Mucosa of rectum (tissue), 2 donors: ENCODE measurements around the gene TRAF5.

Experiments
- H3K27ac ChIP-seq, 2 donors: one replicate each; pipeline ENCODE4 v1.7.0; 2013; ENCODE audit warnings: inconsistent platforms in 2 of 2, low read depth in 2 of 2, low read length in 2 of 2
- H3K27me3 ChIP-seq, 2 donors: one replicate each; pipeline ENCODE4 v1.7.0; 2013; ENCODE audit warnings: low read length in 2 of 2; ENCODE audit not compliant: control insufficient read depth in 2 of 2, insufficient read depth in 2 of 2
- H3K36me3 ChIP-seq, 2 donors: one replicate each; pipeline ENCODE4 v1.7.0; 2013; ENCODE audit warnings: low read length in 2 of 2; ENCODE audit not compliant: control insufficient read depth in 2 of 2, insufficient read depth in 2 of 2
- H3K4me1 ChIP-seq, 2 donors: one replicate each; pipeline ENCODE4 v1.7.0; 2013; ENCODE audit warnings: low read length in 2 of 2, mild to moderate bottlenecking in 1 of 2; ENCODE audit not compliant: control insufficient read depth in 2 of 2, insufficient read depth in 2 of 2
- H3K4me3 ChIP-seq, 2 donors: one replicate each; pipeline ENCODE4 v1.7.0; 2013; ENCODE audit warnings: low read length in 2 of 2
- H3K9ac ChIP-seq, 2 donors: one replicate each; pipeline ENCODE4 v1.7.0; 2013; ENCODE audit warnings: low read length in 2 of 2, low read depth in 1 of 2, mild to moderate bottlenecking in 1 of 2
- H3K9me3 ChIP-seq, 2 donors: one replicate each; pipeline ENCODE4 v1.7.0; 2013; ENCODE audit warnings: low read length in 2 of 2; ENCODE audit not compliant: control insufficient read depth in 2 of 2
- donor health status: healthy.
- donor health status: Normal muscosa, but diverticular disease.

TRAF5 gene, protein sequence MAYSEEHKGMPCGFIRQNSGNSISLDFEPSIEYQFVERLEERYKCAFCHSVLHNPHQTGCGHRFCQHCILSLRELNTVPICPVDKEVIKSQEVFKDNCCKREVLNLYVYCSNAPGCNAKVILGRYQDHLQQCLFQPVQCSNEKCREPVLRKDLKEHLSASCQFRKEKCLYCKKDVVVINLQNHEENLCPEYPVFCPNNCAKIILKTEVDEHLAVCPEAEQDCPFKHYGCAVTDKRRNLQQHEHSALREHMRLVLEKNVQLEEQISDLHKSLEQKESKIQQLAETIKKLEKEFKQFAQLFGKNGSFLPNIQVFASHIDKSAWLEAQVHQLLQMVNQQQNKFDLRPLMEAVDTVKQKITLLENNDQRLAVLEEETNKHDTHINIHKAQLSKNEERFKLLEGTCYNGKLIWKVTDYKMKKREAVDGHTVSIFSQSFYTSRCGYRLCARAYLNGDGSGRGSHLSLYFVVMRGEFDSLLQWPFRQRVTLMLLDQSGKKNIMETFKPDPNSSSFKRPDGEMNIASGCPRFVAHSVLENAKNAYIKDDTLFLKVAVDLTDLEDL

DNA sequence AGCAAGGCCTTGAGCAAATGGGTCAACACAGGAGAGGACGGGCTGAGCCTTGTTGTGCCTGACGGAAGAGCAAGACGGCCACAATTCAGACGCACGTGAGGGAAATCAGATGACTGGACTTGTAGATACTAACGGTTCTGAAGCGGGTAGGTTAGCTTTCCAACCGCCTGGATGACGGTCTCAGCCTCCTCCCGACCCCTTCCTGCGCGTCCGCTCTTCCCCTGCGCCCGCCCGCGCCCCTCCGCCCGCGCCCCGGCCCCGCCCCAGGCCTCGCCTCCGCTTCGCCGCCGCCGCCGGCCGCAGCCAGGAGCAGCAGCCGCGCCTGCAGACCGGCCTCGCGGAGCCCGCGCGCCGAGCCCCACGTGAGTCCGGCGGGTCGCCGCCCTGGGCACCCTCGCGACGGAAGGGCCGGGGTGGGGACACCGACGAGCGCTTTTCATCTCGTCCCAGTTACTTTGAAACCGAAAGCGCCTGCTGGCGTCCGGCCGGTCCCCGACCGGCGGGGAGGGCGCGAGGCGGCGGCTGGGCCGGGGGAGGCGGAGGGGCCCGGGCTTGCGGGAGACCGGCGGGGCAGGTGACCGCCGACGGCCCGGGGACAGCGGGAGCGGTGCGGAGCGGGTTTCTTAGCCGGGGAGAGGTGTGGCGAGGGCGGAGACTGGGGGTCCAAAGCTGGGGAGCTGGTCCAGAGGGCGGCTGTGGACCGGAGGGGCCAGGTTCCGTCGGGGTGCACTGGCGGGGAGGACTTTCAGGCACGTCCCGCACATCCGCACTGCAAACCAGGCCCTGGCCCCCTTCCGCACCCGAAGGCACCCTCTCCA is at the start of gene TRAF5:
Gene TRAF5, plus strand, starts transcription at position 306 of the 818 bp plus-strand sequence. CDS start 26,407 bp downstream, outside the sequence.
- Histone ChIP-seq H3K36me3 (peaks cover 0 to 3% of the 10 kb centered on the region in 2 donors), H3K9ac (peak within 1 kb of the TSS; percentile 76 to 85), H3K27ac (peak within 1 kb of the TSS; percentile 80 to 84), H3K4me3 (peak within 1 kb of the TSS; percentile 88 to 89), H3K9me3 (no peaks in the 10 kb centered on the region), H3K27me3 (no peaks in the 10 kb centered on the region), H3K4me1 (peaks cover 33 to 40% of the 10 kb centered on the region in 2 donors)

DNA sequence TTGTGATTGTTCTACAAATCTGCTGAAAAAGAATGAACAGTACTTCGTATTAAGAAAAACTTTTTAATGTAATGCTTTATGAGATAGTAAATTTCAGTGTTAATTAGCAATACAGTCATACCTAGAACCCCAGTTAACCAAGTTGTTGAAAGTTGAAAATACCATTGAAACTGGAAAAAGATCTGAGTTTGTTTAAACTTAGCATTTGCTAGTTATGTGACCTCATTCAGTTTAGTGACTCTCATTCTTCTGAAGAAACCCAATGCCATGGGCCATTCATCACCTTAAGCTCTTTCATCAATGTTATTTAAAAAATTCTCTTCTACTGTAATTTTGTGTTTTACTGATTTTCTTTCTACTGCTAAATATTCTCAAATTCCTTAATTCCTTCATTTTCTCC is 47.3 kb upstream of the TRAF5 start:
- Histone ChIP-seq H3K9me3 (no peaks in the 10 kb centered on the region), H3K27me3 (no peaks in the 10 kb centered on the region), H3K9ac (no peak overlapping the region), H3K36me3 (peaks cover 38 to 51% of the 10 kb centered on the region in 2 donors), H3K4me1 (no peaks in the 10 kb centered on the region), H3K27ac (no peak overlapping the region), H3K4me3 (no peak overlapping the region)

DNA sequence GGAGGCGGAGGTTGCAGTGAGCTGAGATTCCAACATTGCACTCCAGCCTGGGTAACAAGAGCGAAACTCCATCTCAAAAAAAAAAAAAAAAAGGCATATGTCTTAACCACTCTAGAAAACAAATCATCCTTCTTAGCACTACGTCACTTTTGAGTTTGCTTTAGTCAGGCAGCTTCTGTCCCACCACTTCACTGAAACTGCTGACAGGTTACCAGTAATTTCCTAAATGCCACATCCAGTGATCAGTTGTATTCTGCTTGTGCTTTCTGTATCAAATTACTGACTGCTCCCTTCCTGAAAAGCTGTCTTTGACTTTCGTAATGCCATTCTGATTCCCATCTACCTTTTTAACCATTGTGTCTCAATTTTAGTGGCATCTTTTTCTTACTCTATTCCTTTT is 45.7 kb upstream of the TRAF5 start:
- no peak overlapping the region for H3K27ac ChIP-seq

DNA sequence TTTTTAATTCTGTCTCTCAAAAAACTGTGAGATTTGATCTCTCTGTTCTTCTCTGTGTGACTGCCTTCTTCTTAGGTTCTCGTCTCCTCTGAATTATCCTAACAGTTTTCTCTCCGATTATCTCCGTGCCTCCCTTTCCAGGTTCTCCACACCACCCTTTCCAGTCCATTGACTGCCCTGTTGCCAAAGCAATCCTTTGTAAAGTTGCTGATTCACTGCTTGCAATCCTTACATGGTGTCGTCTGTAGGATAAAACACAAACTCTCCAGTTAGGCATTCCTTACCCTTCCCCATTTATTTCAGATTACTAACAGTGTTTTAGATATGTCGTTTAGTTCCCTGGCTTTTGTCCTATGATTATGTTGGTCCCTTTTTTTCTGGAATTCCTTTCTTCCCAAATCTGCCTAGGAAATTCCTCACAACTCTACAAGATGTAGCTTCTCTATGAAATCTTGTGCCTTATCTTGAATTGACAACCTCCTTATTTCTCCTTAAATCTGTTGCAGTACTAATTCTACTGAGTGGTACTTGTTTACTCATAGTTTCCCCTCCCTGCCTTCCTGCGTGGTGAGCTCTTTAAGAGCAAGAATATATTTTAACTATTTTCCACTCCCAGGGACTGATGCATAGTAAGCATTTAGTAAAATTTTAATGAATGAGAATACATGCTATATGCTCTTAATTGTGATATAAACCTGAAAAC is 45.2 kb upstream of the TRAF5 start:
- H3K9me3 ChIP-seq = no peaks in the 10 kb centered on the region
- H3K4me1 ChIP-seq = no peaks in the 10 kb centered on the region

More for the DNA sequence above, 45.7 kb upstream of the TRAF5 start:
- no peaks in the 10 kb centered on the region for H3K4me1 ChIP-seq
- H3K4me3 ChIP-seq = no peak overlapping the region
- H3K9me3 ChIP-seq = no peaks in the 10 kb centered on the region
- no peaks in the 10 kb centered on the region for H3K27me3 ChIP-seq
- H3K36me3 ChIP-seq = peaks cover 50 to 58% of the 10 kb centered on the region in 2 donors
- no peak overlapping the region for H3K9ac ChIP-seq

DNA sequence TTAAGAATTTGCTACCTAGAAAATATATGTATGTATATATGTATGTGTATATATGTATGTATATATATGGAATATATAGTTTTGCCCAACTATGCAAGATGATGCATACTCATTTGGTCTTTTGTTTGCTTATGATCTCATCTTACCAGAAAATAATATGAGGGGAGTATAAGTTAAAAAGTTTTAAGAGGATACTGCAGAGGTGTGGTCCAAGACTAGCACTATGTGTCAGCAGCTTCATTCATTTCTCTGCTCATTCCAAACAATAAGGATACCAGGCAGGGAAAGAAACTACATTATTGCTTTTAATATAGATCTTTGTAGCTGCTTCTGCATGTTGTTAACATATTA is 44.6 kb upstream of the TRAF5 start:
- Histone ChIP-seq H3K4me1 (no peaks in the 10 kb centered on the region), H3K4me3 (no peak overlapping the region), H3K27ac (no peak overlapping the region), H3K9ac (no peak overlapping the region), H3K36me3 (peaks cover 50 to 58% of the 10 kb centered on the region in 2 donors), H3K9me3 (no peaks in the 10 kb centered on the region), H3K27me3 (no peaks in the 10 kb centered on the region)

More for the DNA sequence above, 45.2 kb upstream of the TRAF5 start:
- peaks cover 50 to 57% of the 10 kb centered on the region in 2 donors for H3K36me3 ChIP-seq
- H3K27ac ChIP-seq = no peak overlapping the region
- H3K9ac ChIP-seq = no peak overlapping the region
- H3K4me3 ChIP-seq = no peak overlapping the region
- no peaks in the 10 kb centered on the region for H3K27me3 ChIP-seq

DNA sequence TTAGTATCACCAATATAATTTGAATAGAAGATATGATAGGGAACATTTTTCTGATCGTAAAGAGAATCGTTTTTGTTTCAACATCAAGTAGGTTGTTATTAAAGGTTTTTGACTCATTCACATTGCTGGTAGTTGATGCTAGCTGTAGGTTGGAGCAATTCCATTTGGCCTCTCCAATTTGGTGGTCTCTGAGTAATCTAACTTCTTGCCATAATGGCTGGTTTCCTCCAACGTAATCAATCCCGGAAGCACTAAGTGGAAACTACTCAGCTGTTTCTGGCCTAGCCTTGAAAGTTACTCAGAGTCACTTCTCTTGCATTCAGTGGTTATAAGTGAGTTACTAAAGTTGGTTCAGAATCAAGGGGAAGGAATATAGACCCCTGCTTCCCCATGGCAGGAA is 41.4 kb upstream of the TRAF5 start:
- Histone ChIP-seq H3K27me3 (no peaks in the 10 kb centered on the region), H3K4me3 (no peak overlapping the region), H3K27ac (no peak overlapping the region), H3K9me3 (no peaks in the 10 kb centered on the region), H3K4me1 (no peaks in the 10 kb centered on the region), H3K36me3 (peaks cover 50 to 59% of the 10 kb centered on the region in 2 donors), H3K9ac (no peak overlapping the region)

DNA sequence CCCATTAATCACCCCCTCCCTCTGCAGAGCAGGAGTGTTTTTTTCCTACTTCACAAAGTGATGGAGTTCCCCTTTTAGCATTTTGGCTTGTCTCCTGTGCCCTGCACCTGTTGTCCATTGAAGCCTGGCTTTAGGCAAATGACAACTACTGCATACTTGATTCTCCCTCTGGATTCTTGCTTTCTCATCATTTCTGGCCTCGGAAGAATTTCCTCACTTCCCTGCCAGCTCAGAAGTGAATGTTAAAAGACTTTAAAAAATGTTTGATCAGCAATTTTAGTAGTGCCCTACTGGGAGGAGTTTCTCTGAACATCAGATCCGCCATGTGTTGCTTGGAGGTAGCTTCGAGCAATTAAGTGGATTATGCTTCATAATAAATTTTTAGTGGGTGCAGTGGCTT is 39.4 kb upstream of the TRAF5 start:
- H3K4me1 ChIP-seq = no peaks in the 10 kb centered on the region
- H3K27ac ChIP-seq = no peak overlapping the region
- no peak overlapping the region for H3K9ac ChIP-seq
- H3K27me3 ChIP-seq = no peaks in the 10 kb centered on the region
- H3K4me3 ChIP-seq = no peak overlapping the region
- peaks cover 52 to 63% of the 10 kb centered on the region in 2 donors for H3K36me3 ChIP-seq
- no peaks in the 10 kb centered on the region for H3K9me3 ChIP-seq

DNA sequence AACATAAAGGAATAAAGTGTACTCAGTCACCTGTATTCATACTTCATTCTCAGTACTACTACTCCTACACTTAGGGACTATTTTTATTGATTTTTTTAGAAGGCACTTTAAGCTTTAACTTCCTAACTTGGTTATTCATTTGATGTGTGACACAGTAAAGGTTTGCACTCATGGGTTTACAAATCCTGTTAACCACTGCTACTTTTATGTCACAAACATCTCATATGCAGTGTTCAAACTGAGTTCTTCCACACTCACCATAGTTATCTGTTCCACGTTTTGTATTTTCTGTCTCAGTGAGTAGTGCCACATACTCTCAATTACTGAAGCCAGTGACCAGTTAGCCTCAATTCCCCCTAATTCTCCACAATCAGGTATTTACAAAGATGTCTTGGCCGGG is 34.2 kb upstream of the TRAF5 start:
- Histone ChIP-seq H3K9ac (no peak overlapping the region), H3K27ac (no peak overlapping the region), H3K4me1 (no peaks in the 10 kb centered on the region), H3K9me3 (no peaks in the 10 kb centered on the region), H3K4me3 (no peak overlapping the region), H3K36me3 (peaks cover 52 to 63% of the 10 kb centered on the region in 2 donors), H3K27me3 (no peaks in the 10 kb centered on the region)

DNA sequence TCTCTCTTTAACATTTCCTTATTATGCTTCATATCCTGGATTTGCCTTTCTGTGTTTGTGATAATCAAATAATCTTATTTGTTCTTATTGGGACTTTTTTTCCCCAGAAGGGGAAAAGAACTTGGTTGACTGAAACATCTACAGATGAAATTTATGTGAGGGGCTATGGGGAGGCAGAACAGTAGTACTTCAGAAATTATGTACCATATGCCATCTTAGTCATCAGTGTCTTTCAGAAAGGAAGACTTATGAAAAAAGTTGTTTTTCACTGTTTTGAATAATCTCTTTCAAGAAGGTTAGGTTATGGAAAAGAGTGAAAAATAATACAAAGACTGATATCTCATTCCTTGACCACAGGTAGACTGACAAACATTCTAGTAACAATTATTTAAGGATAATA is 30.2 kb upstream of the TRAF5 start:
- H3K9me3 ChIP-seq = no peaks in the 10 kb centered on the region
- no peaks in the 10 kb centered on the region for H3K4me1 ChIP-seq
- no peak overlapping the region for H3K9ac ChIP-seq
- peaks cover 36 to 56% of the 10 kb centered on the region in 2 donors for H3K36me3 ChIP-seq
- no peak overlapping the region for H3K4me3 ChIP-seq
- no peak overlapping the region for H3K27ac ChIP-seq
- no peaks in the 10 kb centered on the region for H3K27me3 ChIP-seq
